Activated naive CD4-positive, alpha-beta T cell treated with anti-CD3 and anti-CD28 coated beads, Interleukin-2, amount 50 U/mL, for 24 hours (primary cell): ENCODE data around the gene PSD2.

Experiments
- H3K27ac Mint-ChIP-seq: one replicate; pipeline ENCODE4 v1.8.0; 2021; ENCODE audit warnings: mild to moderate bottlenecking, mixed read lengths
- H3K27me3 Mint-ChIP-seq: one replicate; pipeline ENCODE4 v1.8.0; 2021; ENCODE audit warnings: mixed read lengths
- H3K36me3 Mint-ChIP-seq: one replicate; pipeline ENCODE4 v1.8.0; 2021; ENCODE audit warnings: mixed read lengths
- H3K4me1 Mint-ChIP-seq: one replicate; pipeline ENCODE4 v1.8.0; 2021; ENCODE audit warnings: mixed read lengths
- H3K4me3 Mint-ChIP-seq: one replicate; pipeline ENCODE4 v1.8.0; 2021; ENCODE audit warnings: mild to moderate bottlenecking, mixed read lengths
- H3K9me3 Mint-ChIP-seq: one replicate; pipeline ENCODE4 v1.8.0; 2021; ENCODE audit warnings: mixed read lengths

PSD2 gene

GRCh38 chr5:139811274-139811607 is 15.6 kb downstream of the PSD2 start:
- H3K9me3 Mint-ChIP-seq = no peaks in the 10 kb centered on the region
- peaks cover 5% of the 10 kb centered on the region for H3K27me3 Mint-ChIP-seq
- no peaks in the 10 kb centered on the region for H3K36me3 Mint-ChIP-seq
- H3K4me1 Mint-ChIP-seq = no peaks in the 10 kb centered on the region
- H3K27ac Mint-ChIP-seq = no peak overlapping the region
- no peak overlapping the region for H3K4me3 Mint-ChIP-seq

GRCh38 chr5:139812323-139812722 is 16.7 kb downstream of the PSD2 start:
- H3K4me1 Mint-ChIP-seq = no peaks in the 10 kb centered on the region
- peaks cover 5% of the 10 kb centered on the region for H3K27me3 Mint-ChIP-seq

GRCh38 chr5:139812836-139813805 is 17.5 kb downstream of the PSD2 start:
- Mint-ChIP-seq H3K9me3 (no peaks in the 10 kb centered on the region), H3K4me1 (no peaks in the 10 kb centered on the region), H3K27ac (no peak overlapping the region), H3K27me3 (peaks cover 5% of the 10 kb centered on the region), H3K36me3 (no peaks in the 10 kb centered on the region), H3K4me3 (no peak overlapping the region)

More at GRCh38 chr5:139812323-139812722, 16.7 kb downstream of the PSD2 start:
- Mint-ChIP-seq H3K27ac (no peak overlapping the region), H3K36me3 (no peaks in the 10 kb centered on the region), H3K9me3 (no peaks in the 10 kb centered on the region), H3K4me3 (no peak overlapping the region)

- Mint-ChIP-seq H3K27me3 (peaks cover 1% of the 10 kb centered on the region), H3K4me1 (no peaks in the 10 kb centered on the region), H3K4me3 (no peak overlapping the region), H3K27ac (no peak overlapping the region), H3K9me3 (peaks cover 6% of the 10 kb centered on the region), H3K36me3 (peaks cover 3% of the 10 kb centered on the region)
These were observed 18.6 kb downstream of the PSD2 start for GRCh38 chr5:139814191-139814601.

GRCh38 chr5:139814704-139815280 is 19.2 kb downstream of the PSD2 start:
- Mint-ChIP-seq H3K36me3 (peaks cover 3% of the 10 kb centered on the region), H3K4me1 (no peaks in the 10 kb centered on the region), H3K4me3 (no peak overlapping the region), H3K27me3 (peaks cover 1% of the 10 kb centered on the region), H3K27ac (no peak overlapping the region), H3K9me3 (peaks cover 6% of the 10 kb centered on the region)

GRCh38 chr5:139816566-139816965 is 21.0 kb downstream of the PSD2 start:
- peaks cover 3% of the 10 kb centered on the region for H3K36me3 Mint-ChIP-seq
- peaks cover 2% of the 10 kb centered on the region for H3K27me3 Mint-ChIP-seq
- H3K4me3 Mint-ChIP-seq = no peak overlapping the region
- no peak overlapping the region for H3K27ac Mint-ChIP-seq
- H3K4me1 Mint-ChIP-seq = no peaks in the 10 kb centered on the region
- H3K9me3 Mint-ChIP-seq = peaks cover 6% of the 10 kb centered on the region

GRCh38 chr5:139817362-139817761 is 21.8 kb downstream of the PSD2 start:
- Mint-ChIP-seq H3K27me3 (peaks cover 2% of the 10 kb centered on the region), H3K4me3 (no peak overlapping the region), H3K9me3 (peaks cover 6% of the 10 kb centered on the region), H3K36me3 (peaks cover 3% of the 10 kb centered on the region), H3K4me1 (no peaks in the 10 kb centered on the region), H3K27ac (no peak overlapping the region)

- H3K36me3 Mint-ChIP-seq = peaks cover 3% of the 10 kb centered on the region
- H3K4me1 Mint-ChIP-seq = no peaks in the 10 kb centered on the region
- peaks cover 2% of the 10 kb centered on the region for H3K27me3 Mint-ChIP-seq
- no peak overlapping the region for H3K27ac Mint-ChIP-seq
- no peak overlapping the region for H3K4me3 Mint-ChIP-seq
- H3K9me3 Mint-ChIP-seq = peaks cover 6% of the 10 kb centered on the region
These were observed 22.4 kb downstream of the PSD2 start for GRCh38 chr5:139817970-139818369.

- H3K27me3 Mint-ChIP-seq = peaks cover 2% of the 10 kb centered on the region
- no peaks in the 10 kb centered on the region for H3K4me1 Mint-ChIP-seq
- peaks cover 6% of the 10 kb centered on the region for H3K9me3 Mint-ChIP-seq
These were observed 24.5 kb downstream of the PSD2 start for GRCh38 chr5:139820130-139820529.

GRCh38 chr5:139820606-139821005 is 25.0 kb downstream of the PSD2 start:
- no peak overlapping the region for H3K27ac Mint-ChIP-seq
- H3K4me3 Mint-ChIP-seq = no peak overlapping the region
- no peaks in the 10 kb centered on the region for H3K4me1 Mint-ChIP-seq
- H3K27me3 Mint-ChIP-seq = peaks cover 2% of the 10 kb centered on the region
- peaks cover 6% of the 10 kb centered on the region for H3K9me3 Mint-ChIP-seq
- peaks cover 3% of the 10 kb centered on the region for H3K36me3 Mint-ChIP-seq

More at GRCh38 chr5:139820130-139820529, 24.5 kb downstream of the PSD2 start:
- peaks cover 3% of the 10 kb centered on the region for H3K36me3 Mint-ChIP-seq
- no peak overlapping the region for H3K27ac Mint-ChIP-seq
- H3K4me3 Mint-ChIP-seq = no peak overlapping the region

- H3K4me3 Mint-ChIP-seq = no peak overlapping the region
- peaks cover 3% of the 10 kb centered on the region for H3K36me3 Mint-ChIP-seq
- H3K9me3 Mint-ChIP-seq = peaks cover 6% of the 10 kb centered on the region
- H3K27ac Mint-ChIP-seq = no peak overlapping the region
- H3K27me3 Mint-ChIP-seq = peaks cover 2% of the 10 kb centered on the region
- H3K4me1 Mint-ChIP-seq = no peaks in the 10 kb centered on the region
These were observed 26.4 kb downstream of the PSD2 start for GRCh38 chr5:139821806-139822552.

GRCh38 chr5:139822553-139823425 is 27.2 kb downstream of the PSD2 start:
- Mint-ChIP-seq H3K27me3 (peaks cover 2% of the 10 kb centered on the region), H3K4me3 (no peak overlapping the region), H3K9me3 (peaks cover 6% of the 10 kb centered on the region), H3K4me1 (no peaks in the 10 kb centered on the region), H3K27ac (no peak overlapping the region), H3K36me3 (peaks cover 3% of the 10 kb centered on the region)

GRCh38 chr5:139823757-139824355 is 28.2 kb downstream of the PSD2 start:
- H3K27me3 Mint-ChIP-seq = peaks cover 2% of the 10 kb centered on the region
- H3K4me3 Mint-ChIP-seq = no peak overlapping the region
- no peak overlapping the region for H3K27ac Mint-ChIP-seq
- peaks cover 2% of the 10 kb centered on the region for H3K9me3 Mint-ChIP-seq
- no peaks in the 10 kb centered on the region for H3K4me1 Mint-ChIP-seq
- peaks cover 1% of the 10 kb centered on the region for H3K36me3 Mint-ChIP-seq

- Mint-ChIP-seq H3K27me3 (no peaks in the 10 kb centered on the region), H3K4me3 (no peak overlapping the region), H3K4me1 (no peaks in the 10 kb centered on the region), H3K9me3 (no peaks in the 10 kb centered on the region), H3K36me3 (no peaks in the 10 kb centered on the region), H3K27ac (no peak overlapping the region)
These were observed 30.1 kb downstream of the PSD2 start for GRCh38 chr5:139825690-139826089.
